H1 (cell line): ENCODE results near the gene RETNLB. TPM values are rescaled to one million over a fixed set of nuclear protein-coding genes. Genes with fewer than 3 reads are reported as not detected.
A peak's percentile ranks its signal among the peaks of the same experiment; 100 is the strongest.

Experiments
- CTCF ChIA-PET: fragments of 300-600 bp; sonication (Branson Sonifier 250); formaldehyde crosslinking; loops from one replicate; lab custom pipeline; 2021; ENCODE audit not compliant: partially characterized antibody; lab: Charles Lee
- POLR2A ChIA-PET: fragments of 300-600 bp; sonication (Branson Sonifier 250); formaldehyde crosslinking; loops from one replicate; lab custom pipeline; 2021; ENCODE audit warnings: inconsistent platforms; ENCODE audit not compliant: partially characterized antibody; lab: Charles Lee
- DNase-seq, 2 experiments: peaks; one replicate each; pipeline versions ENCODE4 v3.0.0 to v3.0.0-alpha.2; 2010 to 2022; ENCODE audit warnings: low spot score in 2 of 2, low read depth in 1 of 2, mixed read lengths in 1 of 2
- FAIRE-seq: peaks from 2 replicates; lab custom pipeline; 2011; peaks lifted over from hg19 to GRCh38; lab: Jason Lieb, UNC
- H2AFZ ChIP-seq: 2 replicates; pipeline ENCODE4 v1.8.1; 2012; ENCODE audit warnings: low read length, inconsistent platforms
- H2AK5ac ChIP-seq: 2 replicates; pipeline ENCODE4 v1.6.1; 2013; ENCODE audit warnings: low read depth, low read length
- H2BK120ac ChIP-seq: replicated peaks from 2 replicates; pipeline ENCODE3; 2013; ENCODE audit warnings: low read depth, low read length, inconsistent platforms
- H2BK12ac ChIP-seq: 2 replicates; pipeline ENCODE4 v1.6.1; 2013; ENCODE audit warnings: low read depth, low read length
- H2BK15ac ChIP-seq: 2 replicates; pipeline ENCODE4 v1.6.1; 2013; ENCODE audit warnings: low read length
- H2BK20ac ChIP-seq: 2 replicates; pipeline ENCODE4 v1.6.1; 2013; ENCODE audit warnings: low read length
- H2BK5ac ChIP-seq: 2 replicates; pipeline ENCODE4 v1.6.1; 2013; ENCODE audit warnings: low read depth, low read length
- H3K14ac ChIP-seq: 2 replicates; pipeline ENCODE4 v1.6.1; 2013; ENCODE audit warnings: inconsistent platforms; ENCODE audit not compliant: insufficient read length
- H3K18ac ChIP-seq: 2 replicates; pipeline ENCODE4 v1.6.1; 2013; ENCODE audit warnings: low read length; ENCODE audit errors: extremely low read depth
- H3K23ac ChIP-seq: 2 replicates; pipeline ENCODE4 v1.6.1; 2013; ENCODE audit warnings: inconsistent platforms; ENCODE audit not compliant: insufficient read length
- H3K23me2 ChIP-seq: 2 replicates; pipeline ENCODE4 v1.6.1; 2013; ENCODE audit warnings: low read depth, low read length
- H3K27ac ChIP-seq: 2 replicates; pipeline ENCODE4 v1.6.1; 2011; ENCODE audit warnings: low read depth, low read length, inconsistent platforms
- H3K27me3 ChIP-seq, 4 experiments: replicated peaks in 1 of 4; 1 replicate in 1 of 4; 2 replicates in 3 of 4; pipeline versions ENCODE4 v1.6.1 to v1.8.1; 2011 to 2013; ENCODE audit warnings: low read length in 3 of 4, mild to moderate bottlenecking in 3 of 4, inconsistent platforms in 2 of 4, mixed read lengths in 2 of 4, moderate library complexity in 1 of 4; ENCODE audit not compliant: control insufficient read depth in 3 of 4, insufficient read depth in 3 of 4; ENCODE audit errors: extremely low read depth in 1 of 4
- H3K36me3 ChIP-seq, 4 experiments: 2 replicates each; pipeline versions ENCODE4 v1.6.1 to v1.8.1; 2011 to 2013; ENCODE audit warnings: mild to moderate bottlenecking in 4 of 4, low read length in 3 of 4, moderate library complexity in 2 of 4, control low read depth in 1 of 4, inconsistent platforms in 1 of 4; ENCODE audit not compliant: insufficient read depth in 4 of 4, control insufficient read depth in 2 of 4
- H3K4ac ChIP-seq: replicated peaks from 2 replicates; pipeline ENCODE3; 2013; ENCODE audit warnings: low read length, low read depth, mixed read lengths, inconsistent platforms; ENCODE audit not compliant: insufficient read length
- H3K4me1 ChIP-seq, 4 experiments: replicated peaks in 1 of 4; 1 replicate in 1 of 4; 2 replicates in 3 of 4; pipeline versions ENCODE4 v1.6.1 to v1.8.1; 2011 to 2013; ENCODE audit warnings: low read length in 3 of 4, inconsistent platforms in 2 of 4, mixed read lengths in 1 of 4; ENCODE audit not compliant: insufficient read depth in 4 of 4, control insufficient read depth in 3 of 4
- H3K4me2 ChIP-seq, 2 experiments: 2 replicates each; pipeline versions ENCODE4 v1.6.1 to v1.8.1; 2011 to 2013; ENCODE audit warnings: low read depth in 2 of 2, low read length in 2 of 2, control low read depth in 1 of 2, inconsistent platforms in 1 of 2, mild to moderate bottlenecking in 1 of 2; ENCODE audit not compliant: insufficient read depth in 1 of 2
- H3K4me3 ChIP-seq, 4 experiments: fragments of 200-600, 300-600 bp in 1 of 4; sonication (generic), shearing (Covaris generic), sonication (Bioruptor Twin) in 1 of 4; 2 replicates each; pipeline versions ENCODE4 v1.5.1 to v1.8.1; 2011 to 2016; ENCODE audit warnings: low read length in 4 of 4, low read depth in 3 of 4, control low read depth in 2 of 4, inconsistent platforms in 2 of 4, mild to moderate bottlenecking in 2 of 4, mixed read lengths in 1 of 4, moderate library complexity in 1 of 4; ENCODE audit not compliant: insufficient read depth in 2 of 4; ENCODE audit errors: extremely low read depth in 1 of 4
- H3K56ac ChIP-seq: replicated peaks from 2 replicates; pipeline ENCODE3; 2013; ENCODE audit warnings: low read depth, mild to moderate bottlenecking, mixed read lengths, low read length, inconsistent platforms; ENCODE audit not compliant: insufficient read length
- H3K79me1 ChIP-seq: 2 replicates; pipeline ENCODE4 v1.6.1; 2013; ENCODE audit warnings: low read depth, low read length, control low read depth
- H3K79me2 ChIP-seq, 2 experiments: 2 replicates each; pipeline versions ENCODE4 v1.6.1 to v1.8.1; 2012 to 2013; ENCODE audit warnings: low read length in 2 of 2, mild to moderate bottlenecking in 2 of 2, inconsistent platforms in 1 of 2; ENCODE audit not compliant: insufficient read depth in 2 of 2, control insufficient read depth in 1 of 2
- H3K9ac ChIP-seq, 4 experiments: replicated peaks in 1 of 4; 1 replicate in 1 of 4; 2 replicates in 3 of 4; pipeline versions ENCODE4 v1.6.1 to v1.8.1; 2011 to 2013; ENCODE audit warnings: low read depth in 3 of 4, low read length in 3 of 4, control low read depth in 2 of 4, mild to moderate bottlenecking in 2 of 4, moderate library complexity in 2 of 4, inconsistent platforms in 1 of 4; ENCODE audit errors: extremely low read depth in 1 of 4
- H3K9me3 ChIP-seq, 2 experiments: 2 replicates each; pipeline versions ENCODE4 v1.6.1 to v1.8.1; 2012 to 2013; ENCODE audit warnings: mild to moderate bottlenecking in 2 of 2, moderate library complexity in 2 of 2, control low read depth in 1 of 2, inconsistent platforms in 1 of 2, low read depth in 1 of 2, low read length in 1 of 2, mixed read lengths in 1 of 2; ENCODE audit not compliant: insufficient read depth in 2 of 2
- H4K20me1 ChIP-seq, 2 experiments: replicated peaks in 1 of 2; 2 replicates each; pipeline versions ENCODE3 to v1.8.1; 2011 to 2013; ENCODE audit warnings: inconsistent platforms in 2 of 2, low read length in 2 of 2, mild to moderate bottlenecking in 1 of 2; ENCODE audit not compliant: insufficient read depth in 2 of 2, control insufficient read depth in 1 of 2
- H4K5ac ChIP-seq: 2 replicates; pipeline ENCODE4 v1.6.1; 2013; ENCODE audit warnings: low read length, low read depth, mixed read lengths, inconsistent platforms; ENCODE audit not compliant: insufficient read length
- H4K8ac ChIP-seq: 2 replicates; pipeline ENCODE4 v1.8.0; 2013; ENCODE audit warnings: mild to moderate bottlenecking, moderate library complexity, low read length, inconsistent platforms; ENCODE audit not compliant: insufficient read depth; ENCODE audit errors: extremely low read depth
- H4K91ac ChIP-seq: replicated peaks from 2 replicates; pipeline ENCODE3; 2013; ENCODE audit warnings: low read length, mixed read lengths, inconsistent platforms; ENCODE audit not compliant: insufficient read length
- ATF2 ChIP-seq: IDR thresholded peaks from 2 replicates; pipeline ENCODE4 v1.6.1; 2012; ENCODE audit warnings: low read length, inconsistent platforms
- EZH2 ChIP-seq: fragments of 200-600 bp; sonication (generic); IDR thresholded peaks from 2 replicates; pipeline ENCODE4 v1.7.1; 2012; ENCODE audit warnings: low read depth, mild to moderate bottlenecking, moderate library complexity, low read length, inconsistent platforms; ENCODE audit not compliant: severe bottlenecking
- GABPA ChIP-seq: IDR thresholded peaks from 2 replicates; pipeline ENCODE4 v1.6.1; 2011; ENCODE audit warnings: mild to moderate bottlenecking, low read length, moderate library complexity, borderline replicate concordance; ENCODE audit not compliant: insufficient read depth
- HDAC2 ChIP-seq, 2 experiments: fragments of 300-600 bp in 1 of 2; sonication (generic) in 1 of 2; IDR thresholded peaks; 2 replicates each; pipeline ENCODE4 v1.6.1; 2011 to 2012; ENCODE audit warnings: low read depth in 2 of 2, low read length in 2 of 2, mild to moderate bottlenecking in 2 of 2, moderate library complexity in 2 of 2, borderline replicate concordance in 1 of 2, inconsistent platforms in 1 of 2
- KDM1A ChIP-seq: fragments of 200-600, 300-600 bp; sonication (generic); IDR thresholded peaks from 2 replicates; pipeline ENCODE4 v1.7.1; 2016; ENCODE audit warnings: mild to moderate bottlenecking, low read length, borderline replicate concordance
- KDM4A ChIP-seq: IDR thresholded peaks from one replicate; pipeline ENCODE4 v1.7.1; 2012; ENCODE audit warnings: low read depth, mild to moderate bottlenecking, moderate library complexity, low read length, inconsistent platforms; ENCODE audit not compliant: severe bottlenecking
- KDM5A ChIP-seq: fragments of 200-600 bp; IDR thresholded peaks from 2 replicates; pipeline ENCODE4 v1.7.1; 2012; ENCODE audit warnings: mild to moderate bottlenecking, low read length, inconsistent platforms, mixed read lengths
- POLR2AphosphoS5 ChIP-seq: IDR thresholded peaks from 2 replicates; pipeline ENCODE4 v1.6.1; 2011; ENCODE audit warnings: low read depth, low read length
- RFX5 ChIP-seq: IDR thresholded peaks from 2 replicates; pipeline ENCODE4 v1.6.1; 2011; ENCODE audit warnings: low read depth, low read length, improper control_type of control experiment, borderline replicate concordance
- TAF1 ChIP-seq: IDR thresholded peaks from 2 replicates; pipeline ENCODE4 v1.6.1; 2011; ENCODE audit warnings: mild to moderate bottlenecking, low read depth, low read length
- TAF7 ChIP-seq: optimal IDR thresholded peaks from 2 replicates; pipeline ENCODE3; 2011; ENCODE audit warnings: low read depth, mild to moderate bottlenecking, inconsistent platforms, low read length, moderate library complexity, borderline replicate concordance
- TEAD4 ChIP-seq: IDR thresholded peaks from 2 replicates; pipeline ENCODE4 v1.6.1; 2012; ENCODE audit warnings: low read depth, low read length, inconsistent platforms, mixed read lengths
- YY1 ChIP-seq: IDR thresholded peaks from 2 replicates; pipeline ENCODE4 v1.6.1; 2011; ENCODE audit warnings: low read depth, mild to moderate bottlenecking, low read length
- whole genome bisulfite sequencing, 2 experiments: shearing (Covaris generic) in 1 of 2; methylation state at CpG; one replicate each; pipeline versions ENCODE4 v1.1.6 to v1.1.7; 2013 to 2015; ENCODE audit warnings: low lambda C conversion rate in 2 of 2, mixed read lengths in 2 of 2, inconsistent platforms in 1 of 2, low coverage in 1 of 2, missing lambda C conversion rate in 1 of 2; ENCODE audit not compliant: insufficient replicate concordance in 2 of 2, insufficient coverage in 1 of 2, insufficient read length in 1 of 2; ENCODE audit errors: extremely low coverage in 1 of 2, missing lambda C conversion rate in 1 of 2; 5-methylcytosine and 5-hydroxymethylcytosine counted together
- polyA plus RNA-seq, 7 experiments: library from polyadenylated mRNA; depleted of rRNA in 3 of 7; stranded (reverse) in 5 of 7; unstranded in 2 of 7; fragments of >200 nt in 5 of 7; fragments of 200-250 nt in 2 of 7; gene quantifications; 1 replicate in 5 of 7; 2 replicates in 1 of 7; 4 replicates in 1 of 7; pipeline versions ENCODE4 v1.2.1 to v1.2.3, GENCODE V29; 2011 to 2013; ENCODE audit warnings: missing spikeins in 2 of 7, mixed read lengths in 2 of 7
- total RNA-seq: library from RNA; stranded (reverse); fragmentation: NEBNext Ultra II Directional; extraction: Animal tissue kit (Norgen Biotek cat#: 25700); gene quantifications from 2 replicates; pipeline ENCODE4 v1.2.1, GENCODE V29; 2021

The RETNLB gene
- total and polyA plus RNA-seq, 2 of the 8 experiments (the other 6 are each of a cell fraction or from before 2014, with no cell fraction given), result not detected

GRCh38 chr3:108718454-108718853, 38.8 kb downstream of the RETNLB start:
- Histone ChIP-seq H3K9ac (no peak overlapping the region), H3K23me2 (no peaks in the 10 kb centered on the region), H3K9me3 (no peaks in the 10 kb centered on the region), H3K14ac (no peak overlapping the region), H3K4ac (no peak overlapping the region), H3K79me2 (no peaks in the 10 kb centered on the region), H2BK5ac (no peak overlapping the region), H2AK5ac (no peak overlapping the region), H3K23ac (no peak overlapping the region), H4K5ac (no peak overlapping the region), H2BK15ac (no peak overlapping the region), H2BK120ac (no peak overlapping the region), H3K79me1 (no peaks in the 10 kb centered on the region), H2BK12ac (no peak overlapping the region), H3K56ac (no peak overlapping the region), H3K4me1 (no peaks in the 10 kb centered on the region), H3K36me3 (no peaks in the 10 kb centered on the region), H3K18ac (no peak overlapping the region), H3K27me3 (no peaks in the 10 kb centered on the region), H4K20me1 (no peaks in the 10 kb centered on the region), H3K4me3 (no peak overlapping the region), H2BK20ac (no peak overlapping the region), H2AFZ (peak overlapping the region; percentile 16; the same call in 1 of the 2 replicates), H4K8ac (no peak overlapping the region), H3K4me2 (no peak overlapping the region), H4K91ac (no peak overlapping the region), H3K27ac (no peak overlapping the region)
- FAIRE-seq (no peak), DNase-seq (no peak)
- 86% methylated on average over 2 of the region's 2 CpGs; no CpG with 5 or more reads in 1 of the 2 experiments for WGBS, 2 experiments
- CTCF ChIA-PET, result no interaction called here
- POLR2A ChIA-PET, result no interaction called here
- TF ChIP-seq HDAC2 (IDR thresholded peaks at IDR 0.05; ENCODE audit: borderline replicate concordance in 1 of 2, low read depth in 2 of 2, low read length in 2 of 2) (no peak), TEAD4 (no peak), KDM1A (no peak), KDM4A (no peak), GABPA (no peak), KDM5A (no peak), RFX5 (no peak), EZH2 (no peak), POLR2AphosphoS5 (no peak), TAF7 (no peak), TAF1 (no peak), YY1 (no peak), ATF2 (no peak)
